Measurements from ENCODE around the gene INSYN2B.

Gene INSYN2B

GRCh38 chr5:169923988-169924387, 56.3 kb downstream of the INSYN2B start:
- no peak overlapping the region for H3K9ac ChIP-seq (ENCODE audit: low read depth, low read length)
- peaks cover 3% of the 10 kb centered on the region for H3K4me1 ChIP-seq (ENCODE audit: control insufficient read depth, insufficient read depth, low read length)
- no peaks in the 10 kb centered on the region for H3K27me3 ChIP-seq (ENCODE audit: control insufficient read depth, insufficient read depth, low read length)
- H3K4me2 ChIP-seq (ENCODE audit: low read length): no peak overlapping the region
- H3K36me3 ChIP-seq (ENCODE audit: insufficient read depth, low read length): peaks cover 11% of the 10 kb centered on the region
- H3K9me3 ChIP-seq (replicated peaks; ENCODE audit: low read length): no peaks in the 10 kb centered on the region
- H3K4me3 ChIP-seq (ENCODE audit: low read length): no peak overlapping the region

- Histone ChIP-seq H3K9me3 (replicated peaks; ENCODE audit: low read length) (no peaks in the 10 kb centered on the region), H3K4me2 (ENCODE audit: low read length) (no peak overlapping the region), H3K4me3 (ENCODE audit: low read length) (no peak overlapping the region), H3K9ac (ENCODE audit: low read depth, low read length) (no peak overlapping the region), H3K36me3 (ENCODE audit: insufficient read depth, low read length) (peaks cover 3% of the 10 kb centered on the region), H3K4me1 (ENCODE audit: control insufficient read depth, insufficient read depth, low read length) (peaks cover 3% of the 10 kb centered on the region), H3K27me3 (ENCODE audit: control insufficient read depth, insufficient read depth, low read length) (no peaks in the 10 kb centered on the region)
Measured at GRCh38 chr5:169922474-169922873, 57.8 kb downstream of the INSYN2B start.

GRCh38 chr5:169921949-169922348, 58.3 kb downstream of the INSYN2B start:
- H3K4me1 ChIP-seq (ENCODE audit: control insufficient read depth, insufficient read depth, low read length): peaks cover 3% of the 10 kb centered on the region
- H3K9me3 ChIP-seq (replicated peaks; ENCODE audit: low read length): no peaks in the 10 kb centered on the region
- H3K4me2 ChIP-seq (ENCODE audit: low read length): no peak overlapping the region
- H3K36me3 ChIP-seq (ENCODE audit: insufficient read depth, low read length): peaks cover 3% of the 10 kb centered on the region
- H3K27me3 ChIP-seq (ENCODE audit: control insufficient read depth, insufficient read depth, low read length): no peaks in the 10 kb centered on the region
- H3K9ac ChIP-seq (ENCODE audit: low read depth, low read length): no peak overlapping the region
- H3K4me3 ChIP-seq (ENCODE audit: low read length): no peak overlapping the region

GRCh38 chr5:169921384-169921783, 58.9 kb downstream of the INSYN2B start:
- Histone ChIP-seq H3K4me1 (ENCODE audit: control insufficient read depth, insufficient read depth, low read length) (peaks cover 3% of the 10 kb centered on the region), H3K4me3 (ENCODE audit: low read length) (no peak overlapping the region), H3K9me3 (replicated peaks; ENCODE audit: low read length) (no peaks in the 10 kb centered on the region), H3K9ac (ENCODE audit: low read depth, low read length) (no peak overlapping the region), H3K36me3 (ENCODE audit: insufficient read depth, low read length) (peaks cover 3% of the 10 kb centered on the region), H3K27me3 (ENCODE audit: control insufficient read depth, insufficient read depth, low read length) (no peaks in the 10 kb centered on the region), H3K4me2 (ENCODE audit: low read length) (no peak overlapping the region)

- no peak overlapping the region for H3K4me2 ChIP-seq (ENCODE audit: low read length)
- no peak overlapping the region for H3K9ac ChIP-seq (ENCODE audit: low read depth, low read length)
- no peaks in the 10 kb centered on the region for H3K27me3 ChIP-seq (ENCODE audit: control insufficient read depth, insufficient read depth, low read length)
- H3K4me3 ChIP-seq (ENCODE audit: low read length): no peak overlapping the region
- peaks cover 3% of the 10 kb centered on the region for H3K4me1 ChIP-seq (ENCODE audit: control insufficient read depth, insufficient read depth, low read length)
- H3K9me3 ChIP-seq (replicated peaks; ENCODE audit: low read length): no peaks in the 10 kb centered on the region
- no peaks in the 10 kb centered on the region for H3K36me3 ChIP-seq (ENCODE audit: insufficient read depth, low read length)
Measured at GRCh38 chr5:169920474-169920873, 59.8 kb downstream of the INSYN2B start.

- Histone ChIP-seq H3K36me3 (ENCODE audit: insufficient read depth, low read length) (no peaks in the 10 kb centered on the region), H3K27me3 (ENCODE audit: control insufficient read depth, insufficient read depth, low read length) (no peaks in the 10 kb centered on the region), H3K4me1 (ENCODE audit: control insufficient read depth, insufficient read depth, low read length) (peaks cover 3% of the 10 kb centered on the region), H3K4me3 (ENCODE audit: low read length) (no peak overlapping the region), H3K4me2 (ENCODE audit: low read length) (no peak overlapping the region), H3K9me3 (replicated peaks; ENCODE audit: low read length) (no peaks in the 10 kb centered on the region), H3K9ac (ENCODE audit: low read depth, low read length) (no peak overlapping the region)
Measured at GRCh38 chr5:169918228-169918627, 62.1 kb downstream of the INSYN2B start.

GRCh38 chr5:169917500-169917899, 62.8 kb downstream of the INSYN2B start:
- Histone ChIP-seq H3K4me2 (ENCODE audit: low read length) (no peak overlapping the region), H3K4me3 (ENCODE audit: low read length) (no peak overlapping the region), H3K4me1 (ENCODE audit: control insufficient read depth, insufficient read depth, low read length) (peaks cover 3% of the 10 kb centered on the region), H3K27me3 (ENCODE audit: control insufficient read depth, insufficient read depth, low read length) (no peaks in the 10 kb centered on the region), H3K9ac (ENCODE audit: low read depth, low read length) (no peak overlapping the region), H3K36me3 (ENCODE audit: insufficient read depth, low read length) (no peaks in the 10 kb centered on the region), H3K9me3 (replicated peaks; ENCODE audit: low read length) (no peaks in the 10 kb centered on the region)

GRCh38 chr5:169914766-169915165, 65.5 kb downstream of the INSYN2B start:
- H3K27me3 ChIP-seq (ENCODE audit: control insufficient read depth, insufficient read depth, low read length): no peaks in the 10 kb centered on the region
- no peaks in the 10 kb centered on the region for H3K9me3 ChIP-seq (replicated peaks; ENCODE audit: low read length)
- no peak overlapping the region for H3K9ac ChIP-seq (ENCODE audit: low read depth, low read length)
- no peaks in the 10 kb centered on the region for H3K4me1 ChIP-seq (ENCODE audit: control insufficient read depth, insufficient read depth, low read length)
- no peaks in the 10 kb centered on the region for H3K36me3 ChIP-seq (ENCODE audit: insufficient read depth, low read length)
- no peak overlapping the region for H3K4me2 ChIP-seq (ENCODE audit: low read length)
- H3K4me3 ChIP-seq (ENCODE audit: low read length): no peak overlapping the region

GRCh38 chr5:169913479-169913878, 66.8 kb downstream of the INSYN2B start:
- no peak overlapping the region for H3K4me3 ChIP-seq (ENCODE audit: low read length)
- no peaks in the 10 kb centered on the region for H3K4me1 ChIP-seq (ENCODE audit: control insufficient read depth, insufficient read depth, low read length)
- H3K4me2 ChIP-seq (ENCODE audit: low read length): no peak overlapping the region
- H3K9me3 ChIP-seq (replicated peaks; ENCODE audit: low read length): no peaks in the 10 kb centered on the region
- H3K9ac ChIP-seq (ENCODE audit: low read depth, low read length): no peak overlapping the region
- no peaks in the 10 kb centered on the region for H3K27me3 ChIP-seq (ENCODE audit: control insufficient read depth, insufficient read depth, low read length)
- no peaks in the 10 kb centered on the region for H3K36me3 ChIP-seq (ENCODE audit: insufficient read depth, low read length)

GRCh38 chr5:169911448-169912212, 68.7 kb downstream of the INSYN2B start:
- Histone ChIP-seq H3K4me1 (ENCODE audit: control insufficient read depth, insufficient read depth, low read length) (no peaks in the 10 kb centered on the region), H3K4me3 (ENCODE audit: low read length) (no peak overlapping the region), H3K9me3 (replicated peaks; ENCODE audit: low read length) (no peaks in the 10 kb centered on the region), H3K27me3 (ENCODE audit: control insufficient read depth, insufficient read depth, low read length) (no peaks in the 10 kb centered on the region), H3K36me3 (ENCODE audit: insufficient read depth, low read length) (no peaks in the 10 kb centered on the region), H3K4me2 (ENCODE audit: low read length) (no peak overlapping the region), H3K9ac (ENCODE audit: low read depth, low read length) (no peak overlapping the region)

GRCh38 chr5:169910393-169910792, 69.9 kb downstream of the INSYN2B start:
- Histone ChIP-seq H3K9ac (ENCODE audit: low read depth, low read length) (no peak overlapping the region), H3K9me3 (replicated peaks; ENCODE audit: low read length) (no peaks in the 10 kb centered on the region), H3K4me1 (ENCODE audit: control insufficient read depth, insufficient read depth, low read length) (no peaks in the 10 kb centered on the region), H3K4me2 (ENCODE audit: low read length) (no peak overlapping the region), H3K4me3 (ENCODE audit: low read length) (no peak overlapping the region), H3K27me3 (ENCODE audit: control insufficient read depth, insufficient read depth, low read length) (no peaks in the 10 kb centered on the region), H3K36me3 (ENCODE audit: insufficient read depth, low read length) (no peaks in the 10 kb centered on the region)

- Histone ChIP-seq H3K9ac (ENCODE audit: low read depth, low read length) (no peak overlapping the region), H3K4me1 (ENCODE audit: control insufficient read depth, insufficient read depth, low read length) (no peaks in the 10 kb centered on the region), H3K36me3 (ENCODE audit: insufficient read depth, low read length) (no peaks in the 10 kb centered on the region), H3K9me3 (replicated peaks; ENCODE audit: low read length) (no peaks in the 10 kb centered on the region), H3K4me2 (ENCODE audit: low read length) (no peak overlapping the region), H3K4me3 (ENCODE audit: low read length) (no peak overlapping the region), H3K27me3 (ENCODE audit: control insufficient read depth, insufficient read depth, low read length) (no peaks in the 10 kb centered on the region)
Measured at GRCh38 chr5:169909945-169910344, 70.3 kb downstream of the INSYN2B start.
